Heart left ventricle (tissue), 13 donors: ENCODE measurements around the gene DSCAML1.

Source experiments
- POLR2A ChIP-seq, 2 donors: fragments of 450-650 bp; IDR thresholded peaks; one replicate each; pipeline ENCODE4 v1.6.1; 2017; ENCODE audit warnings: antibody characterized with exemption in 2 of 2, mild to moderate bottlenecking in 2 of 2, moderate library complexity in 2 of 2
- TF ChIP-seq, protein P1 (sequence below), 12 donors: fragments of 200-600 bp; sonication (generic) in 4 of 12; IDR thresholded peaks; one replicate each; pipeline versions ENCODE4 v1.5.0 to v1.8.0; 2018 to 2022; ENCODE audit warnings: antibody characterized with exemption in 12 of 12, mild to moderate bottlenecking in 5 of 12
- donor health status: ischemic (EF 13 %, LVEDD 7.1; RV severe dilation, severe dysfunction).
- donor health status: DM: no; HTN: yes; CAD: no.
- donor health status: DM: no; HTN: no; CAD: no.
- donor health status: ischemic (EF 25% LVEDD 6.9; RV normal size, moderate dysfunction).
- donor health status: ischemic (EF 25% LVEDD 5.7; RV mildly dilated, moderate dysfunction).
- donor health status: ischemic (EF 35%, LVEDD 5.7; RV mildly dilated, moderate dysfunction).
- donor health status: nonischemic (EF 11% LVEDD 7.7; RV severe dilation, severe dysfunction).
- donor health status: DM: yes; HTN: yes; CAD: no.
- donor health status: PGD.
- donor health status: ischemic (EF 29% LVEDD 5.4; RV normal size, mild dysfunction).
- donor health status: nonischemic (EF 23%, LVEDD 6.1; RV moderate dilation, normal function).

DNA sequence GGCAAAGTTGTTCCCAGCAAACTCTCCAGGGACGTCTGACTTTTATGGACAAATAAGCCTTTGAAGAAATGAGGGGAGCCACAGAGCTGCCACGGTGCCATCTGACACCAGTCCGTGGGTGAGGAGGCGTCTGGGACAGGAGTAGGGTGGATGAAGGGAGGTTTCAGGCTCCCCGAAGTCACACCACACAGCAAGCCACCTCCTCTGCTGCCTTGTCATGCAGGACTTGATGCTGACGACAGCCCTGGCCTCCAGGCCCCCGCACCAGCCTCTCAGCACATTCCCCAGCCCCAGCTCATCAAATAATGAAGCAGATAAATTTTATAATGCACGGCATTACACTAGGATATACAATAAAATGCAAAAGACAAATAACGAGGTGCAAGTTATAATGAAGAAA, 312.9 kb downstream of the DSCAML1 start:
- TF ChIP-seq, protein P1, sequence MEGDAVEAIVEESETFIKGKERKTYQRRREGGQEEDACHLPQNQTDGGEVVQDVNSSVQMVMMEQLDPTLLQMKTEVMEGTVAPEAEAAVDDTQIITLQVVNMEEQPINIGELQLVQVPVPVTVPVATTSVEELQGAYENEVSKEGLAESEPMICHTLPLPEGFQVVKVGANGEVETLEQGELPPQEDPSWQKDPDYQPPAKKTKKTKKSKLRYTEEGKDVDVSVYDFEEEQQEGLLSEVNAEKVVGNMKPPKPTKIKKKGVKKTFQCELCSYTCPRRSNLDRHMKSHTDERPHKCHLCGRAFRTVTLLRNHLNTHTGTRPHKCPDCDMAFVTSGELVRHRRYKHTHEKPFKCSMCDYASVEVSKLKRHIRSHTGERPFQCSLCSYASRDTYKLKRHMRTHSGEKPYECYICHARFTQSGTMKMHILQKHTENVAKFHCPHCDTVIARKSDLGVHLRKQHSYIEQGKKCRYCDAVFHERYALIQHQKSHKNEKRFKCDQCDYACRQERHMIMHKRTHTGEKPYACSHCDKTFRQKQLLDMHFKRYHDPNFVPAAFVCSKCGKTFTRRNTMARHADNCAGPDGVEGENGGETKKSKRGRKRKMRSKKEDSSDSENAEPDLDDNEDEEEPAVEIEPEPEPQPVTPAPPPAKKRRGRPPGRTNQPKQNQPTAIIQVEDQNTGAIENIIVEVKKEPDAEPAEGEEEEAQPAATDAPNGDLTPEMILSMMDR (IDR thresholded peaks at IDR 0.05) = no peak
- no peak for TF ChIP-seq POLR2A (IDR thresholded peaks at IDR 0.05)
